DOHH2 (cell line): ENCODE measurements around the gene GRID1.

Experiments
- EZH2phosphoT487 ChIP-seq: fragments of 200-600 bp; sonication (generic); IDR thresholded peaks from 2 replicates; pipeline ENCODE4 v1.6.1; 2017; ENCODE audit warnings: borderline replicate concordance, mild to moderate bottlenecking, antibody characterized with exemption, low read length, moderate library complexity, mixed read lengths
- TF ChIP-seq, protein P1 (sequence below): fragments of 200-600 bp; sonication (generic); IDR thresholded peaks from one replicate; pipeline ENCODE4 v1.5.1; 2014; ENCODE audit warnings: antibody characterized with exemption, mild to moderate bottlenecking, low read depth, low read length; ENCODE audit not compliant: poor library complexity, severe bottlenecking

DNA sequence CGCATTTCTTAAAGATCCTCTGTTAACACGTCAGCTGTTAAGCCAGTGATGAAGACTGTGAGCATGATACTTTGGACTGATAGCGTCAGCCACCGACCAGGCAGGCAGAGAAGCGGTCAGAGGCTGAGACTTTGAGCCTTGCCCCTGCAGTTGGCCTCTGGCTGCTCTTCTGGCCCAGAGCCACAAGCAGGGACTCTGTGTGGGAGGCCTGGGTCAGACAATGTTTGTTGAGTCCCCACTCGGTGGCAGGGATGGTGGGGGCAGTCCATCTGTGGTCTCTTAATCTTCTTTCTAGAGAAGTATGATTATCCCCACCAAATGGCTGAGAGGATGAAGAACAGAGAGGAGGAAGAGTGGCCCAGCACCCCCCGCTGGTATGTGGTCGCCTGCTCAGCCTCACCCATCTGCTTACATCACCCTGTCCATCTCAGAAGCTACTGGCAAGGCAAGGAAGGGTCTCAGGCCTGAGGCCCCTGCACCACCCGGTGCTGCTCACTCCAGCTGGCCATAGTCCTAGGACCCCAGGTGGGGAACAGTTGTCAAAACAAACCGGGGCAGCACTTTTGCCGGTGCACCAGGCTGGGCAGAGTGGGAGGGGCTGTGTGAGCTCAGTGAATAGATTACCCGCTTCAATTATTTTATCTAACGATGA is 202.9 kb downstream of the GRID1 start:
- TF ChIP-seq, protein P1, sequence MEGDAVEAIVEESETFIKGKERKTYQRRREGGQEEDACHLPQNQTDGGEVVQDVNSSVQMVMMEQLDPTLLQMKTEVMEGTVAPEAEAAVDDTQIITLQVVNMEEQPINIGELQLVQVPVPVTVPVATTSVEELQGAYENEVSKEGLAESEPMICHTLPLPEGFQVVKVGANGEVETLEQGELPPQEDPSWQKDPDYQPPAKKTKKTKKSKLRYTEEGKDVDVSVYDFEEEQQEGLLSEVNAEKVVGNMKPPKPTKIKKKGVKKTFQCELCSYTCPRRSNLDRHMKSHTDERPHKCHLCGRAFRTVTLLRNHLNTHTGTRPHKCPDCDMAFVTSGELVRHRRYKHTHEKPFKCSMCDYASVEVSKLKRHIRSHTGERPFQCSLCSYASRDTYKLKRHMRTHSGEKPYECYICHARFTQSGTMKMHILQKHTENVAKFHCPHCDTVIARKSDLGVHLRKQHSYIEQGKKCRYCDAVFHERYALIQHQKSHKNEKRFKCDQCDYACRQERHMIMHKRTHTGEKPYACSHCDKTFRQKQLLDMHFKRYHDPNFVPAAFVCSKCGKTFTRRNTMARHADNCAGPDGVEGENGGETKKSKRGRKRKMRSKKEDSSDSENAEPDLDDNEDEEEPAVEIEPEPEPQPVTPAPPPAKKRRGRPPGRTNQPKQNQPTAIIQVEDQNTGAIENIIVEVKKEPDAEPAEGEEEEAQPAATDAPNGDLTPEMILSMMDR: no peak
- no peak for TF ChIP-seq EZH2phosphoT487
